Measurements from ENCODE around the gene NBPF1.
"Not testable (repeated sequence)": the region's sequence is repeated elsewhere in the genome, so short reads cannot be mapped to it uniquely, and the experiment has no call there.

GRCh38 chr1:16623812-16624719, 10.7 kb upstream of the NBPF1 start:
- TF ChIP-seq CTCF (IDR thresholded peaks at IDR 0.05 in 8 of 11, conservative IDR thresholded peaks at IDR 0.05 in 3 of 11); POLR2A (IDR thresholded peaks at IDR 0.05): not testable (repeated sequence)
- TF ChIP-seq POLR2AphosphoS5 (IDR thresholded peaks at IDR 0.05) = peak in 1 of 3 donors; percentile 49

Measured in spleen (tissue), 7 donors.